Measurements from ENCODE around the gene PRKCA. TPM values are rescaled to one million over a fixed set of nuclear protein-coding genes. Genes with fewer than 3 reads are reported as not detected.

Gene PRKCA
- total and polyA plus RNA-seq, 4 experiments from 2014 or later, result 1.1 to 107 (median 56.1) TPM

DNA sequence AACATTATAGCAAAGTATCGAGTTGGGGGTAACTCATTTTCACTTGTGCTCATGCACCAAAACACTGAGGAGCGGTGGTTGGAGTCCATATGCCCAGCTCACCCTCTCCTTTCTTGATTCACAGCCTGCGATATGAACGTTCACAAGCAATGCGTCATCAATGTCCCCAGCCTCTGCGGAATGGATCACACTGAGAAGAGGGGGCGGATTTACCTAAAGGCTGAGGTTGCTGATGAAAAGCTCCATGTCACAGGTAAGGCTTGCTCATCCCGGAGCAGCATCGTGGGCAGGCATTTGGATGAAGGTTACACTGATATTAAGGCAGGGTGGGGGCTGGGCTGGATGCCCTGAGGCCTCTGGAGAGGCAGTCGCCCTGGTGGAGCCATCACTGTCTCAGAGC is 342.8 kb downstream of the PRKCA start:
- Histone ChIP-seq H3K9me3 (ENCODE audit: control insufficient read depth in 1 of 2, low read length in 2 of 2) (no peaks in the 10 kb centered on the region), H3K27me3 (ENCODE audit: insufficient read depth, low read length) (no peaks in the 10 kb centered on the region), H3K4me1 (ENCODE audit: insufficient read depth, low read length) (peaks cover 4% of the 10 kb centered on the region), H3K27ac (ENCODE audit: low read depth, low read length) (no peak overlapping the region), H3K36me3 (ENCODE audit: insufficient read depth, low read length) (peaks cover 17% of the 10 kb centered on the region), H3K4me3 (ENCODE audit: low read length in 2 of 2) (no peak overlapping the region)
- CTCF ChIA-PET (ENCODE audit: partially characterized antibody), result no interaction called here
- Mint-ChIP-seq H3K27me3 (no peaks in the 10 kb centered on the region), H3K4me1 (peaks cover 18 to 50% (median 26%) of the 10 kb centered on the region in 4 donors), H3K4me3 (no peak overlapping the region), H3K27ac (peak overlapping the region in 3 of 7 donors; percentile 14 to 80 (median 59)), H3K9me3 (no peaks in the 10 kb centered on the region), H3K36me3 (peaks cover 47 to 67% of the 10 kb centered on the region in 2 donors)
- intact Hi-C loops (cut with micrococcal nuclease), result no loop called here
- POLR2A ChIA-PET (ENCODE audit: partially characterized antibody), result interaction anchor here (0.6 kb wide), 1 partner anchor 12 kb away, joined by 3 read pairs; no protein-coding TSS in a partner anchor
- DNase-seq, result no peak

DNA sequence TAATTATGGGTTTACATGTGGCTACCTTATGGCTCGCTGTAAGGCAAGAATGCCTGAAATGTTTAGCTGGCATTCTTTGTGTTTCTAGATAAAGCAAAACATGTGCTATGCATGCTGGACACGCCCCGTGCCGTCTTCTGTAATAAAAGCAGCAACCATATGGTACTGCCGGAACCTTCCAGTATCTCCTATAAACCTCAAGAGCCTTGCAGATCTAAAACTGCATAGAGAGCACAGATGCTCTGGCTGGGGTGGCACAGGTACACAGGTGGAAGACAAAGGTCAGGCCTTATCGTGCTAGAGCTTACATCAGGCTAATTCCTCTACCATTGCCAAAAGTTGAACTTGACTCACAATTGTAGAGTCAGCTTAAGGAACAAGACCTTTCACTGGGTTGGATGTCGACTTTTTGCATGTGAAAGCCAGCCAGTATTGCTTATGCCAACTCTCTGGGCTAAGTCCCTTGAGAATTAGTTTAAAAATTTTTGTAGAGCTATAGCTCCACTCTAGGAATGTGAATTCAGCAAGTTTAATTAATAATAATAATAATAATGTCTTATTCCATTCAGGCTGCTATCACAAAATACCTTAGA is 345.1 kb downstream of the PRKCA start:
- ChIA-PET CTCF (ENCODE audit: partially characterized antibody) (interaction anchor here (1.3 kb wide), 1 partner anchor 445 kb away, joined by 4 read pairs; no protein-coding TSS in a partner anchor), POLR2A (ENCODE audit: partially characterized antibody) (no interaction called here)
- no peak overlapping the region for H3K27ac ChIP-seq (ENCODE audit: low read depth, low read length)
- no peaks in the 10 kb centered on the region for H3K9me3 ChIP-seq (ENCODE audit: control insufficient read depth in 1 of 2, low read length in 2 of 2)
- peaks cover 11% of the 10 kb centered on the region for H3K4me1 ChIP-seq (ENCODE audit: insufficient read depth, low read length)
- peaks cover 27 to 61% (median 40%) of the 10 kb centered on the region in 4 donors for H3K4me1 Mint-ChIP-seq
- H3K36me3 Mint-ChIP-seq, result peaks cover 43 to 60% of the 10 kb centered on the region in 2 donors
- H3K27ac Mint-ChIP-seq, result peak overlapping the region in 1 of 7 donors; percentile 5
- no peaks in the 10 kb centered on the region for H3K27me3 Mint-ChIP-seq
- no peak overlapping the region for H3K4me3 Mint-ChIP-seq
- H3K4me3 ChIP-seq (ENCODE audit: low read length in 2 of 2), result no peak overlapping the region
- peaks cover 10% of the 10 kb centered on the region for H3K36me3 ChIP-seq (ENCODE audit: insufficient read depth, low read length)
- no peak for DNase-seq
- intact Hi-C loops (cut with micrococcal nuclease), result no loop called here
- no peaks in the 10 kb centered on the region for H3K27me3 ChIP-seq (ENCODE audit: insufficient read depth, low read length)
- no peaks in the 10 kb centered on the region for H3K9me3 Mint-ChIP-seq

DNA sequence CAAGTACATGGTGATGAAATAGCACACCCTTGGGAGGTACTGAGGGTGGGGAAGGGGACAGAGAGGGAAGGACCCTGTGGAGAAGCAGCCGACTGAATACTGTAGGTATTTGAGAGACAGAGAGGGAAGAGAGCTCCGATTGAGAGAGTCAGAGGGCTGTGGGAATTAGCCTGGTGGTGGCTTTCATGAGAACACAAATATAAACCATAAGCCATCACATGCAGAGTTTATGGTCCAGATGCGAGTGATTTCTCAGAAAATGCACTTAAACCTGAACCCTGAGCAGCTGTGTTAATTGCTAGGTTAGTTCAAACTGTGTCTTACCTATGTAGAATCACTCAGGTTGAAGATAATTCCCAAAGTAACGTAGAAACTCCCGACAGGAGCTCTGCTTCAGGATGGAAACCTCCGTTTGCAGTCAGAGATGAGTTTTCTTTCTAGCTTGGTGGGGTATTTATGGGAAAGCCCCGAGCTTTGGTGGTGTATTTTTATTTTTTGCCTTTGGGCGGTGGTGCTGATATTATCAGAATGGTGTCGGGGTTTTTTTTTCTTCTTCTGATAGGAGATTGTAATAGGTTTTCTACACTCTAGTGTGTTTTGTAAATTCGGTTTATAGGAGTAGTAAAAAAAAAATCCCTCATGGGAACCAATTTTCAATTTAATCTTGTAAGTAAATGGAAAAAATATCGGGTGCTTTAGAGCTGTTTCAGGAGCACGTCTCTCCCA is 347.6 kb downstream of the PRKCA start:
- H3K9me3 ChIP-seq (ENCODE audit: control insufficient read depth in 1 of 2, low read length in 2 of 2), result no peaks in the 10 kb centered on the region
- intact Hi-C loops (cut with micrococcal nuclease), result no loop called here
- peak overlapping the region; percentile 52 for H3K27ac ChIP-seq (ENCODE audit: low read depth, low read length)
- Mint-ChIP-seq H3K9me3 (no peaks in the 10 kb centered on the region), H3K4me3 (peak overlapping the region; percentile 58 to 86 (median 77)), H3K36me3 (peaks cover 58 to 60% of the 10 kb centered on the region in 2 donors), H3K27ac (peak overlapping the region; percentile 63 to 97 (median 92)), H3K4me1 (peaks cover 32 to 75% (median 48%) of the 10 kb centered on the region in 4 donors), H3K27me3 (no peaks in the 10 kb centered on the region)
- peaks cover 17% of the 10 kb centered on the region for H3K4me1 ChIP-seq (ENCODE audit: insufficient read depth, low read length)
- peaks cover 6% of the 10 kb centered on the region for H3K36me3 ChIP-seq (ENCODE audit: insufficient read depth, low read length)
- POLR2A ChIA-PET (ENCODE audit: partially characterized antibody), result interaction anchor here (1.2 kb wide), 1 partner anchor 10 kb away, joined by 4 read pairs; no protein-coding TSS in a partner anchor
- DNase-seq, result peak; percentile 9 to 50 (median 36)
- H3K27me3 ChIP-seq (ENCODE audit: insufficient read depth, low read length), result no peaks in the 10 kb centered on the region
- no peak overlapping the region for H3K4me3 ChIP-seq (ENCODE audit: low read length in 2 of 2)
- CTCF ChIA-PET (ENCODE audit: partially characterized antibody), result interaction anchor here (2.2 kb wide), 1 partner anchor 20 kb away, joined by 6 read pairs; no protein-coding TSS in a partner anchor

DNA sequence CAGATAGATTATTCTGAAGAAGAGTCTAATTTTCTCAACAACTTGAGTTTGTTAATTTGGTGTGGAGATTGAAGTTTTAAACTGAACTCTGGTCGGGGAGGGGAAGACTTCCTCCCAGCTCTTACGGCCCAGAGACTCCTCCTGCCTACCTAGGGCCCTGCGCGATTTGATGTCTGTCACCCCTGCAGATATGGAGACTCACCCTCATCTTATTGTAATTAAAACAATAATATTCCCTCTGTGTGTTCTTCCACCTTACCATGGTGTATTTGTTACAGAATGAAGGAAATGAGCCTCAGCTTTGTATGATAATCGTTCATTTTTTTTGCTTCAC is 348.1 kb downstream of the PRKCA start:
- H3K4me1 ChIP-seq (ENCODE audit: insufficient read depth, low read length), result peaks cover 21% of the 10 kb centered on the region
- no peaks in the 10 kb centered on the region for H3K27me3 Mint-ChIP-seq
- peaks cover 59 to 60% of the 10 kb centered on the region in 2 donors for H3K36me3 Mint-ChIP-seq
- no peak for DNase-seq
- no peak overlapping the region for H3K4me3 ChIP-seq (ENCODE audit: low read length in 2 of 2)
- H3K9me3 ChIP-seq (ENCODE audit: control insufficient read depth in 1 of 2, low read length in 2 of 2), result no peaks in the 10 kb centered on the region
- CTCF ChIA-PET (ENCODE audit: partially characterized antibody), result interaction anchor here (2.2 kb wide), 1 partner anchor 21 kb away, joined by 6 read pairs; no protein-coding TSS in a partner anchor
- H3K9me3 Mint-ChIP-seq, result no peaks in the 10 kb centered on the region
- H3K4me3 Mint-ChIP-seq, result peak overlapping the region in 7 of 8 donors; percentile 13 to 86 (median 78)
- peaks cover under 1% of the 10 kb centered on the region for H3K36me3 ChIP-seq (ENCODE audit: insufficient read depth, low read length)
- POLR2A ChIA-PET (ENCODE audit: partially characterized antibody), result interaction anchor here (1.2 kb wide), 1 partner anchor 11 kb away, joined by 4 read pairs; no protein-coding TSS in a partner anchor
- H3K27ac Mint-ChIP-seq, result peak overlapping the region; percentile 32 to 97 (median 74)
- H3K27me3 ChIP-seq (ENCODE audit: insufficient read depth, low read length), result no peaks in the 10 kb centered on the region
- no peak overlapping the region for H3K27ac ChIP-seq (ENCODE audit: low read depth, low read length)
- H3K4me1 Mint-ChIP-seq, result peaks cover 37 to 77% (median 52%) of the 10 kb centered on the region in 4 donors
- intact Hi-C loops (cut with micrococcal nuclease), result no loop called here

DNA sequence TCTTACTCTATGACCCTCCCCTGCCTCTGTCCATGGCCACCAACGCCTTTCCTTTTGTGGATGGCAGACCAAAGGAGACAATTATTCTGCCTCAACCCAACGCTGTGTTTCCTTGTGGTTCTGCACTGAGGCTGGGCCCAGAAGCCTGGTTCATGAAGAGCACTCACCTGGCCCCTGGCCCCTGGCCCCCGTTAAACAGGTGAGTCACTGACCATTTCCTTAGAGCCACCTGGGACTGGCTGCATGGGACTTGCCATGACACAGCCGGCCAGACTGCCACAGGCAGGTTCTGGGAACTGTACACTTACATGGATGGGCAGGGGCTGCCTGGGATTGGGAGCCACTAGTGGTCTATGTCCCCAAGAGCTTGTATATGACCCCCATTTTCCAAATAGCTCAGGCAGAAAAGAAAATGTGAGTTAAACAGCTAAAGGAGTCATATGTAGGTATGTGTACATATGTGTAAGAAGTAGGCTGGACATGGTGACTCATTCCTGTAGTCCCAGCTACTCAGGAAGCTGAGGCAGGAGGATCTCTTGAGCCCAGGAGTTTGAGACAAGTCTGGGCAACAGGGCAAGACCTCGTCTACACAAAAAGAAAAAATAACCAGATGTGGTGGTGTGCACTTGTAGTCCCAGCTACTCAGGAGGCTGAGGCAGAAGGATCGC is 350.6 kb downstream of the PRKCA start:
- peaks cover 0 to 5% (median under 1%) of the 10 kb centered on the region in 8 donors for H3K9me3 Mint-ChIP-seq
- no peaks in the 10 kb centered on the region for H3K27me3 Mint-ChIP-seq
- POLR2A ChIA-PET (ENCODE audit: partially characterized antibody), result no interaction called here
- H3K9me3 ChIP-seq (ENCODE audit: control insufficient read depth in 1 of 2, low read length in 2 of 2), result no peaks in the 10 kb centered on the region
- H3K4me1 Mint-ChIP-seq, result peaks cover 42 to 85% (median 56%) of the 10 kb centered on the region in 4 donors
- peaks cover 29% of the 10 kb centered on the region for H3K4me1 ChIP-seq (ENCODE audit: insufficient read depth, low read length)
- no peak for DNase-seq
- intact Hi-C loops (cut with micrococcal nuclease), result no loop called here
- H3K4me3 ChIP-seq (ENCODE audit: low read length in 2 of 2), result no peak overlapping the region
- H3K27me3 ChIP-seq (ENCODE audit: insufficient read depth, low read length), result no peaks in the 10 kb centered on the region
- H3K4me3 Mint-ChIP-seq, result peak overlapping the region in 1 of 8 donors; percentile 35
- H3K36me3 Mint-ChIP-seq, result peaks cover 59 to 77% of the 10 kb centered on the region in 2 donors
- CTCF ChIA-PET (ENCODE audit: partially characterized antibody), result no interaction called here
- H3K27ac ChIP-seq (ENCODE audit: low read depth, low read length), result no peak overlapping the region
- peaks cover 6% of the 10 kb centered on the region for H3K36me3 ChIP-seq (ENCODE audit: insufficient read depth, low read length)
- peak overlapping the region in 2 of 7 donors; percentile 30 to 67 for H3K27ac Mint-ChIP-seq

DNA sequence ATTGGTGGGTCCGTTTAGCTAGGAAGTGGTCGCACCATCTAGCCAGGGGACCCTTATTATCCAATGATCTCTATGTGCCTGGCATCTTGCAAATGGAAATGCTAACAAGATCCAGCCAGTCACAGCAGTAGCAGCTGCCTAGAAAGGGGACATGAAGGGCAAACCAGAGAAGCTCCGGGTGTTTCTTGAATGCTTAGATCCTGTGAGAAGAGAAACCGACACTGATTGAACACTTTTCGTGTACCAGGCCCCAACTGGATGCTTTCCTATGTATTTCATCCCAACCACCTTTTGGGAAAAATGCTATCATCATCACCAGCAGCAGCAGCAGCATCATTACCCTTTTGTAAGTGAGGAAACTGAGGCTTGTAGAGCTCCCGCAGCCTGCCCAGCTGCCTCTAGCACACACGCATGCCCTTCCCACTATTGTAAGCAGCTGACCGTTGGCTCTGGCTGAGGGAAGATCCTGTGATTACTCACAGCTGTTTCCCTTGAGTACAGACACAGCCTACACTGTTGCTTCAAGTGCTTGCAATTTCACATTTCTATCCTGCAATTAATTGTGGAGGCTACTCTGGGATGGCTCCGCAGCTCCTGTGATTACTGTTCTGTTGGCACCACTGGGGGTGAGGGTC is 351.8 kb downstream of the PRKCA start:
- Histone ChIP-seq H3K27me3 (ENCODE audit: insufficient read depth, low read length) (no peaks in the 10 kb centered on the region), H3K4me1 (ENCODE audit: insufficient read depth, low read length) (peaks cover 27% of the 10 kb centered on the region), H3K27ac (ENCODE audit: low read depth, low read length) (no peak overlapping the region), H3K4me3 (ENCODE audit: low read length in 2 of 2) (no peak overlapping the region), H3K36me3 (ENCODE audit: insufficient read depth, low read length) (peaks cover 6% of the 10 kb centered on the region), H3K9me3 (ENCODE audit: control insufficient read depth in 1 of 2, low read length in 2 of 2) (no peaks in the 10 kb centered on the region)
- ChIA-PET CTCF (ENCODE audit: partially characterized antibody) (no interaction called here), POLR2A (ENCODE audit: partially characterized antibody) (no interaction called here)
- peaks cover 0 to 6% (median 2%) of the 10 kb centered on the region in 8 donors for H3K9me3 Mint-ChIP-seq
- H3K27ac Mint-ChIP-seq, result peak overlapping the region in 2 of 7 donors; percentile 10 to 31
- H3K27me3 Mint-ChIP-seq, result no peaks in the 10 kb centered on the region
- H3K4me1 Mint-ChIP-seq, result peaks cover 40 to 82% (median 51%) of the 10 kb centered on the region in 4 donors
- intact Hi-C loops (cut with micrococcal nuclease), result no loop called here
- no peak overlapping the region for H3K4me3 Mint-ChIP-seq
- no peak for DNase-seq
- peaks cover 61 to 82% of the 10 kb centered on the region in 2 donors for H3K36me3 Mint-ChIP-seq

All from CD4-positive, alpha-beta memory T cell (primary cell).